NCI-H460 (cell line): ENCODE results near the gene GARIN5A. TPM values are rescaled to one million over a fixed set of nuclear protein-coding genes. Genes with fewer than 3 reads are reported as not detected.
A peak's percentile ranks its signal among the peaks of the same experiment; 100 is the strongest.

ENCODE experiments used
- DNase-seq: peaks from one replicate; pipeline ENCODE4 v3.0.0-alpha.2; 2016; ENCODE audit warnings: low read depth; ENCODE audit errors: extremely low read depth
- polyA plus RNA-seq: library from polyadenylated mRNA; depleted of rRNA; stranded (reverse); fragments of >200 nt; gene quantifications from 2 replicates; pipeline ENCODE4 v1.2.3, GENCODE V29; 2014; cell fraction: nucleus; rRNA removed
- total RNA-seq: library from RNA; depleted of rRNA; stranded (reverse); fragments of >200 nt; shearing (Covaris generic); gene quantifications from 2 replicates; pipeline ENCODE4 v1.2.3, GENCODE V29; 2014; rRNA removed

The GARIN5A gene
- 0.26 and 0.92 TPM in 2 replicates for total RNA-seq
- 16.4 TPM in 1 of 2 replicates, not detected in the other for polyA plus RNA-seq

GRCh38 chr19:50476224-50476906 lies at the start of gene GARIN5A, which contains the start of gene EMC10:
Gene GARIN5A (minus strand): TSS chr19:50476848. CDS start chr19:50476388, 460 bp downstream.
Gene EMC10 (plus strand): TSS chr19:50476507. CDS start chr19:50476545, 38 bp downstream.
- DNase-seq: peak; percentile 87

- DNase-seq: no peak
These were observed 46.2 kb upstream of the GARIN5A start for GRCh38 chr19:50522881-50523280.

- DNase-seq: no peak
These were observed 44.3 kb upstream of the GARIN5A start for GRCh38 chr19:50520822-50521465.

- no peak for DNase-seq
These were observed 42.4 kb upstream of the GARIN5A start for GRCh38 chr19:50519006-50519575.

GRCh38 chr19:50518091-50519005 lies 41.7 kb upstream of the GARIN5A start:
- no peak for DNase-seq

GRCh38 chr19:50517704-50518075 lies 41.0 kb upstream of the GARIN5A start:
- no peak for DNase-seq

- no peak for DNase-seq
These were observed 40.5 kb upstream of the GARIN5A start for GRCh38 chr19:50516964-50517703.

GRCh38 chr19:50516456-50516855 lies 39.8 kb upstream of the GARIN5A start:
- DNase-seq: no peak

GRCh38 chr19:50515168-50515561 lies 38.5 kb upstream of the GARIN5A start:
- no peak for DNase-seq

- DNase-seq: no peak
These were observed 37.9 kb upstream of the GARIN5A start for GRCh38 chr19:50514346-50515167.

GRCh38 chr19:50513746-50514345 lies 37.2 kb upstream of the GARIN5A start, which contains the start of gene ASPDH:
Gene ASPDH (minus strand): TSS chr19:50513913. CDS start chr19:50513823, 90 bp downstream.
- no peak for DNase-seq

- DNase-seq: no peak
These were observed 36.5 kb upstream of the GARIN5A start for GRCh38 chr19:50512999-50513745.

GRCh38 chr19:50512112-50512998 lies 35.7 kb upstream of the GARIN5A start:
- DNase-seq: no peak

GRCh38 chr19:50511069-50511822 lies 34.6 kb upstream of the GARIN5A start, which contains the start of gene JOSD2:
Gene JOSD2 (minus strand): TSS chr19:50511191. CDS start chr19:50510431, 760 bp downstream.
- peak; percentile 98 for DNase-seq

GRCh38 chr19:50510700-50511068 lies 34.0 kb upstream of the GARIN5A start:
- DNase-seq: no peak

GRCh38 chr19:50510121-50510670 lies 33.5 kb upstream of the GARIN5A start:
- no peak for DNase-seq
